Activated effector memory CD4-positive, alpha-beta T cell treated with anti-CD3 and anti-CD28 coated beads, Interleukin-2, amount 50 U/mL, for 16 hours (primary cell): ENCODE data around the gene GDF2.

Source experiments
- DNase-seq: peaks from one replicate; pipeline ENCODE4 v3.0.0-alpha.2; 2020

The GDF2 gene

GRCh38 chr10:47322300-47323061, at the start of gene GDF2:
Gene GDF2 (plus strand): TSS chr10:47322454. CDS start chr10:47322669, 215 bp downstream.
- DNase-seq: peak; percentile 54

- no peak for DNase-seq
Observed at GRCh38 chr10:47276071-47276470, 46.2 kb upstream of the GDF2 start.

- peak; percentile 28 for DNase-seq
Observed at GRCh38 chr10:47276576-47277351, 45.5 kb upstream of the GDF2 start.

GRCh38 chr10:47277352-47278151, 44.7 kb upstream of the GDF2 start:
- peak; percentile 65 for DNase-seq

- no peak for DNase-seq
Observed at GRCh38 chr10:47278152-47278473, 44.1 kb upstream of the GDF2 start.

- no peak for DNase-seq
Observed at GRCh38 chr10:47278720-47279119, 43.5 kb upstream of the GDF2 start.

- no peak for DNase-seq
Observed at GRCh38 chr10:47279276-47279675, 43.0 kb upstream of the GDF2 start.

GRCh38 chr10:47282005-47282656, 40.1 kb upstream of the GDF2 start:
- peak; percentile 46 for DNase-seq

- DNase-seq: peak; percentile 56
Observed at GRCh38 chr10:47282657-47283018, 39.6 kb upstream of the GDF2 start.

GRCh38 chr10:47283101-47283630, 39.1 kb upstream of the GDF2 start:
- DNase-seq: peak; percentile 52

- peak; percentile 27 for DNase-seq
Observed at GRCh38 chr10:47283848-47284247, 38.4 kb upstream of the GDF2 start.

- no peak for DNase-seq
Observed at GRCh38 chr10:47285381-47286115, 36.7 kb upstream of the GDF2 start.

- DNase-seq: no peak
Observed at GRCh38 chr10:47286116-47286505, 36.1 kb upstream of the GDF2 start.

- DNase-seq: no peak
Observed at GRCh38 chr10:47286591-47287315, 35.5 kb upstream of the GDF2 start.

- peak; percentile 62 for DNase-seq
Observed at GRCh38 chr10:47287365-47287802, 34.9 kb upstream of the GDF2 start.

- DNase-seq: peak; percentile 43
Observed at GRCh38 chr10:47287805-47288204, 34.4 kb upstream of the GDF2 start.

GRCh38 chr10:47288236-47288635, 34.0 kb upstream of the GDF2 start:
- peak; percentile 21 for DNase-seq

GRCh38 chr10:47288916-47289495, 33.2 kb upstream of the GDF2 start:
- DNase-seq: peak; percentile 39

- DNase-seq: peak; percentile 25
Observed at GRCh38 chr10:47289921-47290320, 32.3 kb upstream of the GDF2 start.

- DNase-seq: peak; percentile 30
Observed at GRCh38 chr10:47290338-47290737, 31.9 kb upstream of the GDF2 start.

- DNase-seq: peak; percentile 51
Observed at GRCh38 chr10:47291682-47292081, 30.6 kb upstream of the GDF2 start.
